ENCODE results near the gene PALM3.
A peak's percentile ranks its signal among the peaks of the same experiment; 100 is the strongest.

Gene PALM3, protein sequence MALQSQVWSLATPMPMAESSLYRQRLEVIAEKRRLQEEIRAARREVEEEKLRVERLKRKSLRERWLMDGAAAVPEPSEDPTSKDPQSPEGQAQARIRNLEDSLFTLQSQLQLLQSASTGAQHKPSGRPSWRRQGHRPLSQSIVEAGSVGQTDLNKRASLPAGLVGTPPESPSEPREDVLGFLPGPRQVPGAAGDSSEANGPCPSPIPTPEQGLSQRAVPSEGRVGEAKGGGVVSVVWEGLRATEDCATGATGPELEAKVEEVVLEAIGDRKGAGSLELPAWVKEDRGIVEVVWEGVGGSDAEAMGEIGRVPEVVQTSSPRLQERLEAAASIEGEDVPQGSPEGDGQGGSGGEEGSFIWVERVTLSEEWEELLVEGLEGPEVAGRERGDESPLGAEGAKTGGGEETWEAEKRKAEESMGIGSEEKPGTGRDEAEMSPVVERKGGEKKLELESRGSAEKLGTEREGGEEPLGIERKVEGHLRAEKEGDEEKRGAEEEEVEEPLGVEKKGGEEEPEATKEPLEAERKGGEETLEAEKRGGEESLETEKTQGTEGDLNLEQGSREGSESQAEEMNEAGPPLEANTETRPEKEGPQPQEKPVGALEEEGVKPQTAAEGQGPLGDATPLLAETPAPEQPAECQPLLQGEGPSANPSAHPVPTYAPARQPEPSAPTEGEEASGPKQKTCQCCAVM

DNA sequence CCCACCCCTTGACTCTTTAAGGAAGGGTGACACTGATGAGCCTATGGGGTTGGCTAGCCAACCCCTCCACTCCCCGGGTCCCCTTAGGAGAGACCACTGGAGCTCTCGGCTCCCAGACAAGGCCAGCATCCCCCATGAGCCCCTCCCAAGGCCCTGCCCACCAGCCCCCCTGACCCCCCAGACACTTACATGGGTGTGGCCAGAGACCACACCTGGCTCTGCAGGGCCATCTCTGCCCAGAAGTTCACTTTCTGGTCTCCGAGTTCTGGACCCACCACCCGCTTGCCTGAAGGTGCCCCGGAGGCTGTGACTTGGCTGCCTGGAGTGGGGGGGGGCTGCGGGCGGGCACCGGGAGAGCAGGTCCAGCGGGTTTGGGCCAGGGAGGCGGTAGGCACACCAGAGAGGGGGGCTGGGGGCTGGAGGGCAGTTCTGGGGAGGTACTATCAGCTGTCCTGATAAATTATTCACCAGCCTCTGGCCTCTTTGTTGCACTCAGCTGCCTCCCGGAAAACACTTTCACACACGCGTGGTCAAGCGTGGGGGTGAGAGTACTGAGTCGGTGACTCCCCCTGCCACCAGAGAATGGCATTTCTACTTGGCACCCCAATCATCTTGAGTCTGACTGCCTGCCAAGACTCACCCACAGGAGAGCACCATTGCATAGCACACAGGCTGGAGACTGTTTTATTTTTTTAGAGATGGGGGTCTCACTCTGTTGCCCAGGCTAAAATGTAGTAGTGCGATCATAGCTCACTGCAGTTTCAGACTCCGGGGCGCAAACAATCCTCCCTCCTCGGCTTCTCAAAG lies at the start of gene PALM3:
Gene PALM3, minus strand, starts transcription at position 326 of the 807 bp plus-strand sequence. Its CDS starts 96 bp downstream, at position 230.
- DNase-seq (ENCODE audit: low spot score) = peak; percentile 10

DNA sequence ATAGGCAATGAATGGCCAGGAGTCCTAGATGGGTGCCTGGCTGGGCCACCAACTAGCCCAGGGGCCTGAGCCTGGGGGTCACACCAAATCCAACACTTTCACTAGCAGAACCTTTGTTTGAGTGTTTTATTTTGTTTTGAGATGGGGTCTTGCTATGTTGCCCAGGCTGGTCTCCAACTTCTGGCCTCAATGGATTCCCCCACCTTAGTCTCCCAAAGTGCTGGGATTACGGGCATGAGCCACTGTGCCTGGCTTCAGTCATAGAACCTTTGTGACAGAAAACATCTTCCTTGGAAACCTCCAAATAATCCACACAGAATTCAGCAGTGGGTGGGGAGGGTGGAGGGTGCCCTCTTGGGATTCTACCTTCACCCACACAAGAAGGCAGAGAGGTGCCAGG lies 49.6 kb upstream of the PALM3 start:
- no peak for DNase-seq (ENCODE audit: low spot score)

DNA sequence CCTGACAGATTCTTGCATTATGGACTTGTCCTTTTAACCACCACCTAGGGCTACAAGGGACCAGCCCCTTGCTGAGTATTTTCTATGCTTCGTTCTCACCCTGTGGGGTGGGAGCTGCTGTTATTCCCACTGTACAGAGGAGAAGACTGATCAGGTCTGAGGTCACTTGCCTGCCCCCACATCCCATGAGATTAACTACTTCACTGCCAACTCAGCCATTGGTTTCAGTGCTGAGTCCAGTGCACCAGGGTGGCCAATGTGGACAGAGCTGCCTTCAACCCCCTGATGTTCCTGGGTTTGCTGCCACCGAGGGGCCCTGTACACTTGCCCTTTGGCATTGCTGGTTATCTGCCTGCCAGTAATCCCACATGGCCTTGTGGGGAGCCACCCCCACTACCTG lies 48.8 kb upstream of the PALM3 start:
- no peak for DNase-seq (ENCODE audit: low spot score)

DNA sequence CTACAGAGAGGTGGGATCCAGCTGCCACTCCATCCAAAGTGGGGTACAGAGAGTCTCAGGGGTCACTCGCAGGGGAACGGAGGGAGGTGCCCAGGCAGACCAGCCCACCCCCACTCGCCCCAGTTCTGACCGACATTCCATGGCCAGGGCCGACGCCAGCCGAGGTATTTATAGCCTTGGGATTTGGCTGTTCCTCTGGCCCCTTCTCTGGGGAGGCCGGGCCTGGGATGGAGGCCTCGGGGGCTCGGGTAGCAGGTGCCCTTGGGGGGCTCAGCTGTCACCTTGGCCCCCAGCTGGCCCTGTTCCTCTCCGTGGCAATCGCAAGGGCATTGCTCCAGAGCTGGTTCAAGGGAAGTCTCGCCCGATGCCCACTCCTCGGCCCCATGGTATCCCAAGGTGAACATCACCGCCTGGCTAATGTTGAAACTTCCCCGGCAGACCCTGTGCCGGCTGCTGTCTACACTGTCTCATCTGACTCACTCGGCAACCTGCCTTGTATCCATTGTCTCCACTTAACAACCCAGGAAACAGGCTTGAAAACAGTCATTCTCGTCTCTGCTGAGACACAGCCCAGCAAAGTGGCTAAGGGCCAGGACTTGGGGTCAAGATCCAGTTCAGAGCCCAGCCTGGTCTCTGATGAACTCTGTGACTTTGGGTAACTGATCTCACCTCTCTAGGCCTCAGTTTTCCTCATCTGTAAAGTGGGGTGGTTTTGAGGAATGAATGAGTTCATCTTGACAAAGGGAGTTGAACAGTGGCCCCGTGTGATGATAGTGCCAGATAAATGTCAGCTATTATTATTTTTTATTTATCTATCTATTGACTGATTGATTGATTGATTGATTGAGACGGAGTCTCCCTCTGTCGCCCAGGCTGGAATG lies 45.9 kb upstream of the PALM3 start:
- DNase-seq (ENCODE audit: low spot score) = peak; percentile 77

DNA sequence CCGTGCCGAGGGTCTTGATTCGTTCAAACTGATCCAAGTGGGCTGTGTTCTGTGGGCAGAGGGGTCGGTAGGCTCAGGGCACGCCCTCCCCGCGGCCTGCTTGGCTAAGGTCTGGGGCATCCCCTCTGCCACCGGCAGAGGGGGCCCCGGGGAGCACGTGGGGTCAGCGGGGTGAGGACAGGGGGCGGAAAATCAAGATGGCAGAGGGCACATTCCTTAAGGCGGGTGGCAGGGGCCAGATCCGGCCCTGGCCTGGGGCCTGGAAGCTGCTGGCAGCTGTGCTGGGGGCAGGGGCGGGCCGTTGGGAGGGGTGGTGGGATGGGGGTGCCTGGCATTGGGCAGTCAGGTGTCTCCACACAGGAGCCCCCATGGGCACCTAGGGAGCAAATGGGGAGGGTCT lies 45.0 kb upstream of the PALM3 start:
- DNase-seq (ENCODE audit: low spot score) = no peak

DNA sequence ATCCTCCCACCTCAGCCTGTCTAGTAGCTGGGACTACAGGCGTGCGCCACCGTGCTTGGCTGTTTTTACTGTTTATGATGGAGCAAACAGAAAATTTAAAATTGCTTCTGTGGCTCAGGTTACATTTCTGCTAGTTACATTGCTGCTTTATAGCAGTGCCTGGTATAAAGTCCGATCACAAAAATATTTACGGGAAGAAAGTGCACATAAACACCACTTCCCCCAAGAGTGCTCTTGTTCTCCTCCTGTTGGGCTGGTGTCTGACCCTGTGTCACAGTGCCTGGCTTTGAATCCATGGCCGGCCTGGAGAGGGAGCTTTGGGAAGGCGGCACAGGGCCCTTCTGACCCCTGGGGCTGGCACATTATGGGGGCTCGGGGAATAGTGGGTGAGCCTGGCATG lies 43.8 kb upstream of the PALM3 start:
- DNase-seq (ENCODE audit: low spot score) = no peak

DNA sequence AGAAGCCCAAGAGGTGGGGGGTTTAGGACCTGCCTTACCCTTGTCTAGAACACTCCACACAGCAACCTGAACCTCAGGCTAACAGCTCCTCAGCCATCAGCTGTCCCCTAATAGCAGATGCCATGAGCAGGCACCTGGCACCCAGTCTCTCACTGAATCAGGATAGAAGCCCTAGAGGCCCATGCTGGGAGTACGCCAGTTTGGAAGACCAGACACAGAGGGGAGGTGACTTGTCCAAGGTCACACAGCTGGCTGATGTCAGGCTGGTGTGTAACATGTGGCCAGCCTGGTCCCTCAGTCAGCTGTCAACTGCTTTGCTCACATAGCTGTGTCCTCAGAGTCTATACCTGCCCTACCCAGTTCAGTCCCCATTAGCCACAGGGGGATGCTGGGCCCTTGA lies 41.4 kb upstream of the PALM3 start:
- no peak for DNase-seq (ENCODE audit: low spot score)

DNA sequence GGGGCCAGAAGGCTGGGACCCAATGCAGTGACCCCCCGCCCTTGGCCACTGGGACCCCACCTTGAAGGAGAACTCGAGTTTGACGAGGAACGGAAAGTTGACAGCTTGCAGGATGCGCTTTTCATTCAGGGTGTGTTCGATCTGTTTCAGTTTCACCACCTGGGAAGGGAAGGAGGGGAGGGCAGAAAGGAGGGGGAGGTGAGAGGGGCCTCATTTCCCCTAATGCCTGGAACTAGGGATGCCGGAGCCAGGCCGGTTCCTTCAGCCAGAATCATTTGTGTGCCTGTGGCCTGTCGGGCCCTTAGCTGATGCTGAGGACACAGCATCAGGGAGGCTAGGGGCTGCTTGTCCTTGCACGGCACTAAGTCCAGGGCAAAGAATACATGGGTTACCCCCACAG lies 40.9 kb upstream of the PALM3 start:
- DNase-seq (ENCODE audit: low spot score) = no peak

DNA sequence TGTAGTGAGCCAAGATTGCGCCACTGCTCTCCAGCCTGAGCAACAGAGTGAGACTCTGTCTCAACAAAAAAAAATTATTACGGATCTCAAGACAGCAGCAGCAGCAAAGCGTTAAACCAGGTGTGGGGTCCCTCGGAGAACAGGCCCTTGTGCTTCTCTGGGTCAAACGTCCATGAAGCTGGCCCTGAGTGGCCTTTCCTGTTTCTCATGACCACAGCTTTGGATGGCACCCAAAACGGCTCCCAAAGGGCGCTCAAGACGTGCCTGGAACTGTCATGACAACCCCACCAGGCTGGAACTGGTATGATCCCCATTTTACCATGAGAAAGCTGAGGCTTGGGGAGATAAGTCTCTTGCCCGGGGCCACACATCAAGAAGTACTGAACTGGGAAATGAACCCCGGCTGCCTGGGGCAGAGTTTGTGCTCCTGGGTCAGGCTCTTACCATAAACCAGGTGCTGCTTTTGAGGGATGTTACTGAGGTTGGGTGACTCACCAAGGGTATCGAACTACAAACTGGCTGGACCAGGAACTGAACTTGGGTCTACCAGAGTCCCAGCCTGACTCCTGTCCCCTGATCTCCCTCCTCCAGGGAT lies 40.3 kb upstream of the PALM3 start:
- DNase-seq (ENCODE audit: low spot score) = no peak

DNA sequence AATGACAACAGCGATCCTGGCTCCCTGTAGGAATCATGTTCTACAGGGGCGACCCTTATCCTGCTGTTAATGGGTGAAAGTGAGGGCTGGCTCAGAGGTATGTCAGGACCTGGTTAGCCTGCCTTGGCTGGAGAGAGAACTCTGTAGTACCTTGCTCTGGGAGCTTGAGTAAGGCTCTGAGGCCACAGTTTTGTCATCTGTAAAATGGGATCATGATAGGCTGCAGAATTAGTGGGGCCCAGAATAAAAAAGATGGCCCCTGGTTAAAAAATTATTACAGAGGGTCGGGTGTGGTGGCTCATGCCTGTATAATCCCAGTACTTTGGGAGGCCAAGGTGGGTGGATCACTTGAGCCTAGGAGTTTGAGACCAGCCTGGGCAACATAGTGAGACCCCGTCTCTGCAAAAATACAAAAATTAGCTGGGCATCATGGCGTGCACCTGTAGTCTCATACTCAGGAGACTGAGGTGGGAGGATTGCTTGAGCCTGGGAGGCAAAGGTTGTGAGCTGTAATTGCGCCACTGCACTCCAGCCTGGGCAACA lies 39.2 kb upstream of the PALM3 start:
- no peak for DNase-seq (ENCODE audit: low spot score)

DNA sequence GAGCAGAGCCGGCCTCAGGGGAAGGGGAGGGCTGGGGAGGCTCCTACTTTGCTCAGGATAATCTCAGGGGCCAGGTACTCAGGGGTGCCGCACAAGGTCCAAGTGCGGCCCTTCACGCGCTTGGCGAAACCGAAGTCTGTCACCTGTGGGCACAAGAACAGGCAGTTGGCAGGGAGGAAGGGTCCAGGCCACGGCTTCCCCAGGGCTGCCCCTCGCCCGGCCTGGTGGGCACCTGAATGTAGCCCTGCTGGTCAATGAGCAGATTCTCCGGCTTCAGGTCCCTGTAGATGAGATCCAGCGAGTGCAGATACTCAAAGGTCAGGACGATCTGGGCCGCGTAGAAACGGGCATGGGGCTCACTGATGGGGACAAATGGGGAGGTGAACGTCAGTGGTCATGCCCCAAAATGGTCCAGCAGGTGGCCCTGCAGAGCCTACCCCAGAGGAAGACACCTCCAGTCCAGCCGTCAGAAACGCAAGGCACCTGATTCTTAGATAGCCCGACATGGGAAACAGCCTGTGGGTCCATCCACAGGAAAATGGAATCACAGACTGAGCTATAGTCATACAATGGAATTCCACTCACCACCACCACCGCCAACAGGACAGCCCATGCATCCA lies 35.8 kb upstream of the PALM3 start:
- no peak for DNase-seq (ENCODE audit: low spot score)

DNA sequence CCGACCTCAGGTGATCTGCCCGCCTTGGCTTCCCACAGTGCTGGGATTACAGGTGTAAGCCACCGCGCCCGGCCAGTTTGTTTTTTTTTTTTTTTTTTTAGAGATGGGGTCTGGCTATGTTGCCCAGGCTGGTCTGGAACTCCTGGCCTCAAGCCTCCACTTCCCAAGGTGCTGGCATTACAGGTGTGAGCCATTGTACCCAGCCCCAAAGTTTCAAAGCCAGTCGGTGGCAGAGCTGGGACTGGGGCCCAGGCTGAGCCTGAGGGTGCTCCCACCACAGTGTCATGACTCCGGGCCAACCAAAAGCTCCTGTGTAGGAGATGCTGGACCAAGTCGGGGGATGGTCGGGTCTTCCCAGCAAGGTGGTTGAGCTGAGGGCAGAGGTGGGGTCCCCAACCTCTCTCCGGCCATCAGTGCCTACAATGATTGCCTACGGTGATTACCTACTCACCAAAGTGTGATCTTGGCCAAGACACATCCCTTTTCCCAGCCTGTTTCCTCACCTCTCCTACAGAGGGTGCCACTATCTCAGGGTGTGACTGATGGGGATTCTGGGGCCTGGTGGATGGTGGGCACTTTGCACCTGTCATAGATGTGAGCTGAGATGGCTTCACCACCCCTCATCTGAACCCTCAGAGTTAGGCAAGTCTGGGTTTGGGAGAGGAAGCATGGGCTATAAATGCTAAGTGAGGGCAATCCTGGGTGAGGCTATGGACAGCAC lies 34.6 kb upstream of the PALM3 start:
- DNase-seq (ENCODE audit: low spot score) = no peak

DNA sequence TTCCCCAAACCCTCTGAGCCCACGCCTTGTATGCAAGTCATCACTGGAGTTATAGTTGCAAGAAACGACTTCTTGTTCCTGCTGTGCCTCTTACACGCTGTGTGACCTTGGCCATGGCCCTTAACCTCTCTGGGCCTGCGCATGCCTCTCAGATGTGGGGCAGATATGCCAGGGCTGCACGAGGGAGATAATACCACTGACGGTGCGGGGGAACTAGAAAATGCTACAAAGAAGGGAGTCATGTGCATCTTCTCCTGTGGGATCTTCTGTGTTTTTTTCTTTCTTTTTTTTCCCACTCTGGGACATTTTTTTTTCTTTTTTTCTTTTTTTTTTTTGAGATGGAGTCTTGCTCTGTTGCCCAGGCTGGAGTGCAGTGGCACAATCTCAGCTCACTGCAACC lies 33.0 kb upstream of the PALM3 start:
- DNase-seq (ENCODE audit: low spot score) = no peak

DNA sequence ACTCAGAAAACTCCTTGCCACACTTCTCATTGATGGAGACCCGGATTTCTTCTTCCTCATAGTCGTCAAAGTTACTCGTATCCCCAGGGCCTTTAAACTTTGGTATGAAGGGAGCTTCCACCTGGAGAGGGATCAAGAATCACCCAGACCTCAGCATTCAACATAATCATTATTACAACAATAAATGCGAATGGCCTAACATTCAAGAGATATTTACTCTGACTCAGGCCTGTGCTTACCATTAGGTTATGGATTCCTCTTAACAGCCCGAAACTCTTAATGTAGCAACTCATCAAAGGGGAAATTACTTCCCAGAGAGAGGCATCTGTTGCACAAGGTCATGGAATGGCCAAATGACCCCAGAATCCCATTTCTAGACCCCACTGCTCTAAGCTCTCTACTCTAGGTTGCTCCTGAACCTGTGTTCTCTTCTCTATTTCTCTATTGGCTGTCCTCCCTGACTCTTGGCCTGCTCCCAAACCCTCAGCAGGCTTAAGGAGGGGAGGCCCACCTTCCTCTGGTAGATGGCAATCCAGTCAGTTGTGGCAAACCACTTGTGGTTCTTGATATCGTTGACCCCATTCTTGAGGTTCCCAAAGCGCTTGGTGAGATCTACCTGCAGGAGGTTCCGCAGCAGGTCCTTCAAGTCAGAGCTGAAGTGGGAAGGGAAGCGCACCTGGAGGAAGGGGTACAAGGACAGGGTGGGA lies 31.4 kb upstream of the PALM3 start:
- no peak for DNase-seq (ENCODE audit: low spot score)

DNA sequence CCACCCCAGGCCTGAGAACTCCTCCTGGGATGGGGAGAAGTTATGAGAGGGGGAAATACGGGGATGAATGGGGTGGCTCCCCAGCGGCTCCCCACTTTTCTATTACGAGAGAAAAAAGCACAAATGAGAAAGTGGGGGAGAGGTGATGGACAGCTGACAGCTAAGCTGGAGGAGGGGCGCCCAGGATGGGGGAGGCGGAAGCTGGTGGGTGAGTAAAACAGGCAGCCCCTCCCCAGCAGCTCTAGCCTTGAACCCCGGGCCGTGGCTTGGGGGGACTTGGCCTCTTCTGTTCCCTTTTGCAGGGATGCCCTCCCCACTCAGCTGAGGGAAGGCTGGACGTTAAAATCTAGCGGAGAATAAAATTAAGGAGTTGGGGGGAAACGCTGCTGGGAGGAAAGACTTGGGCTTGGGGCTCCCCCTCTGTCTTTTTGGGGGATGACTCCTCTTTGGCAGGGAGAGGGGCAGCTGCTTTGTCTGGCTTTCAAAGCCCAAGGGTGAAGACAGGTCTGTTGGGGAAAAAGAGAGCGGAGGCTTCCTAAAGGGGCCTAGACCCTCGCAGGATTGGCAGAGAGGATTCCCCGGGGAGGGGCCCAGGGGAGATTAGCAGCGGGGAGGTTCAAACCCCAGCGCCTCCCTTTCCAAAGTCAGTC lies 30.1 kb upstream of the PALM3 start:
- DNase-seq (ENCODE audit: low spot score) = peak; percentile 29

DNA sequence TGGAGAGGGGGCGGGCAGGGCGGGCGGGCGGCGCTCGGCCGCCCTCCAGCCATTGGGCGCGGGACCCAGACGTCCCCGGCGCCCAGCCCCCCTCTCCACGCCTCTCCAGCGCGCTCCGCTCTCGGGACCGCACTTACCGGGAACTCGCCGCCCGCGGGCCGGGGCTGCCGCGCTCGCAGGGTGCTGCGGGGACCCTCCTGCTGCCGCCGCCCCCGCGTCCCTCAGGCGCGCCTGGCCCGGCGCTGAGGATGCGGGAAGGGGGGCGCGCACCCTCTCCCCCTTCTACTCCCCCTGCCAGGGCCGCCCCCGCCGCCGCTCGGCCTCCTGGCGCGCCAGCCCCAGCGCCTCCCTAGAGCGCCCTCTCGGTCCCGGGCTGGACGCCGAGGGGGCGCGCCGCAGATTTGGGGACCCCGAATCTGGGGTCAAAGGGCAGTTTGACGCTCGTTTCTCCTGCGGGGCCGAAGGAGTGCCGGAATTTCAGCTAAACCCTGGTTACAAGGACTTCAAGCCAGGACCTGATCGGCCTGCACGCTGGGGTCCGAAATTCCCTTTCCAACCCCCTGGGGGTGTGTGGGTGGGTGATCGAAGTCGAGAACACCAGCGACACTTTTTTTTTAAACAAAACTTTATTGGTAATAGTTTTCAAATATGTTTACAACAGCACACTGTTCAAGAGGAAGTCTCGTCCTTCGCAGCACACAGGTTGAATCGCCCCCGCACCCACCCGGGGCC lies 29.4 kb upstream of the PALM3 start:
- peak; percentile 92 for DNase-seq (ENCODE audit: low spot score)

DNA sequence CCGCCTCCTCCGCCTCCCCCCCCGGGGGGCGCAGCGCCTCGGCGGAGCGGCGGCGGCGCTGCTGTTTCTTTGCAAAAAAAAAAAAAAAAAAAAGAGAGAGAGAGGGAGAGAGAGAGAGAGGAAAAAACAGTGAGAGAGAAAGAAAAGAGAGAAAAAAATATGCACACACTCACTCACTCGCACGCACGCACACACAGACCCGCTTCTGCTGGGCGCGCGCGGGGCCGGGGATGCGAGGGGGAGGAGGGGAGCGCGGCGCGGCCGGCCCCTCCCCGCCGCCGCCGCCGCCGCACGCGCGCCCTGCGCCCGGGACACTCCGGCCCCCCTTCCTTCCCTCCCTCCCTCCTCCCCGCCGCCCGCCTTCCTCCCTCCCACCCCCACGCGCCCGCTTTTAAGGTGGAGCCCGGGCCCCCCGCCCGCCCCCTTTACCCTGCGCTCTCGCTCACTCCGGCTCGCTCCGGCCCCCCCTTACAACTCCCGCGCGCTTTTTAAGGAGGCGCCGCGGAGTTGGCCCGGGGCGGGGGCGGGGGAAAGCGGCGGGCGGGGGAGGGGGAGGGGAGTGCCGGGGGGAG lies 28.7 kb upstream of the PALM3 start, which contains the start of gene SAMD1:
Gene SAMD1, minus strand, starts transcription at position 243 of the 572 bp plus-strand sequence.
- DNase-seq (ENCODE audit: low spot score) = peak; percentile 93

Measured in AG08396 (cell line).